Muscle of leg (tissue), 11 donors: ENCODE results near the gene ANKRD34B. TPM values are rescaled to one million over a fixed set of nuclear protein-coding genes. Genes with fewer than 3 reads are reported as not detected.
"Not testable (repeated sequence)": the region's sequence is repeated elsewhere in the genome, so short reads cannot be mapped to it uniquely, and the experiment has no call there.

ENCODE experiments used
- DNase-seq: peaks from one replicate; pipeline ENCODE4 v3.0.0; 2013
- H3K27ac ChIP-seq: one replicate; pipeline ENCODE4 v1.5.1; 2013; ENCODE audit warnings: mild to moderate bottlenecking, low read length, control low read depth
- H3K27me3 ChIP-seq: one replicate; pipeline ENCODE4 v1.6.1; 2013; ENCODE audit warnings: low read length; ENCODE audit not compliant: control insufficient read depth, insufficient read depth
- H3K36me3 ChIP-seq: one replicate; pipeline ENCODE4 v1.6.1; 2013; ENCODE audit warnings: low read length; ENCODE audit not compliant: control insufficient read depth, insufficient read depth
- H3K4me1 ChIP-seq: one replicate; pipeline ENCODE4 v1.6.1; 2013; ENCODE audit warnings: low read length; ENCODE audit not compliant: control insufficient read depth, insufficient read depth
- H3K4me3 ChIP-seq: one replicate; pipeline ENCODE4 v1.5.1; 2013; ENCODE audit warnings: low read length, control low read depth
- H3K9me3 ChIP-seq: replicated peaks from 2 replicates; pipeline ENCODE4 v1.6.1; 2013; ENCODE audit warnings: low read depth, low read length; ENCODE audit not compliant: control insufficient read depth
- WGBS: methylation state at CpG from one replicate; pipeline ENCODE4 v1.1.5; 2013; ENCODE audit warnings: missing lambda C conversion rate; ENCODE audit not compliant: insufficient coverage; 5-methylcytosine and 5-hydroxymethylcytosine counted together
- polyA plus RNA-seq, 8 donors: library from polyadenylated mRNA; unstranded; fragments of 120-200 nt; gene quantifications; one replicate each; pipeline versions ENCODE4 v1.2.1 to v1.2.3, GENCODE V29; 2013; ENCODE audit warnings: inconsistent platforms in 1 of 8, low replicate concordance in 1 of 8; ENCODE audit not compliant: insufficient read length in 8 of 8, insufficient read depth in 1 of 8
- total RNA-seq: library from RNA; stranded (reverse); fragments of 120-200 nt; gene quantifications from one replicate; pipeline ENCODE4 v1.2.4, GENCODE V29; 2013

ANKRD34B gene
- total and polyA plus RNA-seq, 9 donors: 0.13 to 0.68 (median 0.25) TPM; not detected in 1

- H3K27ac ChIP-seq: no peak overlapping the region
- WGBS: no CpG with 5 or more reads among the region's 2 CpGs
- no peaks in the 10 kb centered on the region for H3K36me3 ChIP-seq
- no peaks in the 10 kb centered on the region for H3K9me3 ChIP-seq
- DNase-seq: peak; percentile 6
- no peaks in the 10 kb centered on the region for H3K27me3 ChIP-seq
- no peak overlapping the region for H3K4me3 ChIP-seq
- H3K4me1 ChIP-seq: no peaks in the 10 kb centered on the region
Observed at GRCh38 chr5:80594810-80595209, 24.7 kb upstream of the ANKRD34B start.

- no peaks in the 10 kb centered on the region for H3K36me3 ChIP-seq
- H3K27me3 ChIP-seq: no peaks in the 10 kb centered on the region
- no peak for DNase-seq
- no peak overlapping the region for H3K4me3 ChIP-seq
- WGBS: 94% methylated on average over 2 of the region's 2 CpGs
- H3K9me3 ChIP-seq: no peaks in the 10 kb centered on the region
- H3K4me1 ChIP-seq: no peaks in the 10 kb centered on the region
- no peak overlapping the region for H3K27ac ChIP-seq
Observed at GRCh38 chr5:80592761-80593160, 22.7 kb upstream of the ANKRD34B start.

- Histone ChIP-seq H3K4me3 (no peak overlapping the region), H3K9me3 (no peaks in the 10 kb centered on the region), H3K4me1 (no peaks in the 10 kb centered on the region), H3K36me3 (no peaks in the 10 kb centered on the region), H3K27ac (no peak overlapping the region), H3K27me3 (no peaks in the 10 kb centered on the region)
- no CpG with 5 or more reads among the region's 1 CpG for whole genome bisulfite sequencing
- DNase-seq: no peak
Observed at GRCh38 chr5:80592105-80592504, 22.0 kb upstream of the ANKRD34B start.

- Histone ChIP-seq H3K4me3 (no peak overlapping the region), H3K36me3 (no peaks in the 10 kb centered on the region), H3K4me1 (no peaks in the 10 kb centered on the region), H3K9me3 (no peaks in the 10 kb centered on the region), H3K27ac (no peak overlapping the region), H3K27me3 (no peaks in the 10 kb centered on the region)
- peak; percentile 48 for DNase-seq
- 80% methylated on average over 1 of the region's 3 CpGs for WGBS
Observed at GRCh38 chr5:80591352-80591751, 21.3 kb upstream of the ANKRD34B start.

- DNase-seq: no peak
- Histone ChIP-seq H3K27me3 (no peaks in the 10 kb centered on the region), H3K36me3 (no peaks in the 10 kb centered on the region), H3K9me3 (no peaks in the 10 kb centered on the region), H3K27ac (no peak overlapping the region), H3K4me1 (no peaks in the 10 kb centered on the region), H3K4me3 (no peak overlapping the region)
- WGBS: 68% methylated on average over 4 of the region's 5 CpGs
Observed at GRCh38 chr5:80590766-80591165, 20.7 kb upstream of the ANKRD34B start.

- H3K4me1 ChIP-seq: no peaks in the 10 kb centered on the region
- no peak for DNase-seq
- H3K27ac ChIP-seq: no peak overlapping the region
- no CpG with 5 or more reads among the region's 8 CpGs for WGBS
- no peaks in the 10 kb centered on the region for H3K9me3 ChIP-seq
- H3K4me3 ChIP-seq: no peak overlapping the region
- no peaks in the 10 kb centered on the region for H3K36me3 ChIP-seq
- no peaks in the 10 kb centered on the region for H3K27me3 ChIP-seq
Observed at GRCh38 chr5:80588858-80589540, 18.9 kb upstream of the ANKRD34B start.

GRCh38 chr5:80584770-80585169, 14.7 kb upstream of the ANKRD34B start:
- Histone ChIP-seq H3K27ac (no peak overlapping the region), H3K36me3 (no peaks in the 10 kb centered on the region), H3K27me3 (no peaks in the 10 kb centered on the region), H3K4me3 (no peak overlapping the region), H3K4me1 (no peaks in the 10 kb centered on the region), H3K9me3 (no peaks in the 10 kb centered on the region)
- 83% methylated on average over 5 of the region's 6 CpGs for WGBS
- DNase-seq: no peak

- WGBS: no CpG with 5 or more reads among the region's 3 CpGs
- H3K27ac ChIP-seq, H3K9me3 ChIP-seq, DNase-seq, H3K27me3 ChIP-seq, H3K4me3 ChIP-seq, H3K4me1 ChIP-seq, H3K36me3 ChIP-seq: not testable (repeated sequence)
Observed at GRCh38 chr5:80580291-80580690, 10.2 kb upstream of the ANKRD34B start.

GRCh38 chr5:80579050-80579449, 9.0 kb upstream of the ANKRD34B start:
- H3K27ac ChIP-seq: no peak overlapping the region
- no peak for DNase-seq
- no peak overlapping the region for H3K4me3 ChIP-seq
- WGBS: 88% methylated on average over 2 of the region's 2 CpGs
- no peaks in the 10 kb centered on the region for H3K9me3 ChIP-seq
- H3K27me3 ChIP-seq: peaks cover 6% of the 10 kb centered on the region
- H3K4me1 ChIP-seq: no peaks in the 10 kb centered on the region
- H3K36me3 ChIP-seq: no peaks in the 10 kb centered on the region

- H3K4me1 ChIP-seq: no peaks in the 10 kb centered on the region
- no peak overlapping the region for H3K4me3 ChIP-seq
- 21% methylated on average over 4 of the region's 5 CpGs for WGBS
- peaks cover 15% of the 10 kb centered on the region for H3K27me3 ChIP-seq
- no peaks in the 10 kb centered on the region for H3K9me3 ChIP-seq
- DNase-seq: no peak
- H3K27ac ChIP-seq: no peak overlapping the region
- H3K36me3 ChIP-seq: no peaks in the 10 kb centered on the region
Observed at GRCh38 chr5:80577707-80578106, 7.6 kb upstream of the ANKRD34B start.

GRCh38 chr5:80576383-80576782, 6.3 kb upstream of the ANKRD34B start:
- no peak for DNase-seq
- 100% methylated on average over 2 of the region's 5 CpGs for WGBS
- Histone ChIP-seq H3K4me3 (no peak overlapping the region), H3K4me1 (no peaks in the 10 kb centered on the region), H3K27ac (no peak overlapping the region), H3K36me3 (no peaks in the 10 kb centered on the region), H3K9me3 (no peaks in the 10 kb centered on the region), H3K27me3 (peaks cover 22% of the 10 kb centered on the region)
